ENCODE results near the gene PTPMT1.

DNA sequence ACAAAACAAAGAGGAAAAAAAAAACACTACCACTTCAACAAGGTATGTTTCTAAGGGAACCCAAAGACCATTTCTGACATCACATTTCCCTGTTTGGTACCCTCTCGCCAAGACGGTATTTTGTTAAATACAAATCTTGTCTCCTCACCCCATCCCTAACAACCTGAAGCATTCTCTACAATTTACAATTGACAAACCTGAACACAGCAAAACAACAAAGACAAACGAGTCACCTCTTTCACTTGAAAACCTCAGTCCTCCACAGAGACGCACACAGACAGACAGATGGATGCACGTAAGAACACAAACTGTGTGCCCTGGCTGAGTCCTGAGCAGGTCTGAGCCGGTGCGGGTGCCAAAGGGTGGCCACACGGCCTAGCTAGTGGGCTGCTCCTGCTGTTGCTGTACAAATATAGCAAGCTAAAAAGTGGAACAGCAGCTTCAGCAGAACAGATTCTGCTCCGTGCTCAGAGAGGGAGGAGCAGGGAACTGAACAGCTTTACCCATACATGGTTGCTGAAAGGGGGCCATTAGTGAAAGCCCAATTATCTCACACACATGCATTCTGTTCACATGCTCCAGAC is 41.0 kb upstream of the PTPMT1 start:
- TF ChIP-seq POLR2A (IDR thresholded peaks at IDR 0.05; ENCODE audit: low read depth, low read length), result no peak
- TF ChIP-seq TAF1 (IDR thresholded peaks at IDR 0.05; ENCODE audit: borderline replicate concordance, low read depth, low read length), result no peak

All from GM12892 (cell line).